Right ventricle myocardium inferior (tissue), 1 donor: ENCODE results near the gene MTMR1. TPM values are rescaled to one million over a fixed set of nuclear protein-coding genes. Genes with fewer than 3 reads are reported as not detected.

Experiments
- ATAC-seq: fragments of 200-7000 bp; cut with Tn5 transposase; one replicate; pipeline ENCODE4 v1.9.1; 2020; ENCODE audit warnings: mild to moderate bottlenecking, moderate library complexity
- DNase-seq: peaks from one replicate; pipeline ENCODE4 v3.0.0; 2021; ENCODE audit errors: missing footprints
- intact Hi-C: fragments of 100-400 bp; cut with DNase I; formaldehyde crosslinking; loops from one replicate; pipeline ENCODE4 v1.11.0; 2022
- total RNA-seq: library from RNA; stranded (reverse); fragmentation: NEBNext Ultra II Directional; extraction: Animal tissue kit (Norgen Biotek cat#: 25700); gene quantifications from one replicate; pipeline ENCODE4 v1.2.1, GENCODE V29; 2021
- donor health status: DM: no; HTN: yes; CAD: no; lungs with severe emphysema.

MTMR1 gene
- total RNA-seq, 1 donor from 2014 or later = 19.4 TPM

- DNase-seq (peak; percentile 88), ATAC-seq (peak; percentile 86)
- intact Hi-C loops = loop anchor here (1.0 to 10.0 kb wide), 3 partner anchors 122 to 310 kb away; partner anchors contain the start of gene CD99L2
Measured at GRCh38 chrX:150772150-150772970, 79.2 kb downstream of the MTMR1 start.

- ATAC-seq (no peak), DNase-seq (peak; percentile 21)
- intact Hi-C loops = loop anchor here (5.0 to 10.0 kb wide), 2 partner anchors 122 to 229 kb away; partner anchors contain the start of gene CD99L2
Measured at GRCh38 chrX:150773117-150773516, 79.9 kb downstream of the MTMR1 start.

- no peak for ATAC-seq
- DNase-seq = no peak
- intact Hi-C loops = loop anchor here (5.0 to 10.0 kb wide), 2 partner anchors 121 to 229 kb away; partner anchors contain the start of gene CD99L2
Measured at GRCh38 chrX:150773634-150774033, 80.4 kb downstream of the MTMR1 start.

DNA sequence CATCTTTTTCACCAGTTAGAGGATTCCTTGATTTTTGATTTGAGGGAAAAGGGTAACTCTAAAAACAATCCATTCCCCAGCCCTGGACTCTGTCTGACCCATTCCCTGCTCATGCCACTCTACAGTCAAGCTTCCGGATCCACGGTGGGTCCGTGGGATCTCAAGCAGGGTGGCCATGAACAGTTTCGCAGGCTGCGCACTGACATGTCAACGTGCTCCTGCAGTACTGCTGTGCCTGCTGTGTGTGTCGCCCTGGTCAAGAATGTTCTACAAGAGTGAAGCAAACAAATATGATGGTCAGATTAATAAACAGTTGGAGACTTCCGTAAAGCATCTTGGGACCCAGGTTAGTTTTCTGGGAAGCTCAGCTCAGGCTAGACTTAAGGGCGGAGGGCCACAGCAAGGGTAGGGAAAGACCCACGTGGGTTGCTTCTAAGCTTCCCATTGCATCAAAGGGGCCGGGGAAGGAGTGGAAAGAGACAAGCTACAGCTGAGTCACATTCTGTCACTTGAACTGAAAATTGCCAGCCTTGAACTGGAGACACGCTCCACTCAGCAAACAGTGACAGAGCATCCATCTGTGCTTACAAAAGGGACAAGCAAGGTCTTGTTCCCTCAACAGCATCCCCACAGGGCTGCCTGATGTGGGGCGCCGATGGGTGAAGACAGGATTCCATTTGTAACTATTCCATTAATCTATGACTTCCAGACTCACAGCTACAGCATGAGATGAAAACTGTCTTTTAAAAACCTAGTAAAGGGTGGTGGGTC lies 81.8 kb downstream of the MTMR1 start:
- DNase-seq = no peak
- intact Hi-C loops = loop anchor here (5.0 to 10.0 kb wide), 2 partner anchors 120 to 227 kb away; partner anchors contain the start of gene CD99L2
- ATAC-seq = no peak

DNA sequence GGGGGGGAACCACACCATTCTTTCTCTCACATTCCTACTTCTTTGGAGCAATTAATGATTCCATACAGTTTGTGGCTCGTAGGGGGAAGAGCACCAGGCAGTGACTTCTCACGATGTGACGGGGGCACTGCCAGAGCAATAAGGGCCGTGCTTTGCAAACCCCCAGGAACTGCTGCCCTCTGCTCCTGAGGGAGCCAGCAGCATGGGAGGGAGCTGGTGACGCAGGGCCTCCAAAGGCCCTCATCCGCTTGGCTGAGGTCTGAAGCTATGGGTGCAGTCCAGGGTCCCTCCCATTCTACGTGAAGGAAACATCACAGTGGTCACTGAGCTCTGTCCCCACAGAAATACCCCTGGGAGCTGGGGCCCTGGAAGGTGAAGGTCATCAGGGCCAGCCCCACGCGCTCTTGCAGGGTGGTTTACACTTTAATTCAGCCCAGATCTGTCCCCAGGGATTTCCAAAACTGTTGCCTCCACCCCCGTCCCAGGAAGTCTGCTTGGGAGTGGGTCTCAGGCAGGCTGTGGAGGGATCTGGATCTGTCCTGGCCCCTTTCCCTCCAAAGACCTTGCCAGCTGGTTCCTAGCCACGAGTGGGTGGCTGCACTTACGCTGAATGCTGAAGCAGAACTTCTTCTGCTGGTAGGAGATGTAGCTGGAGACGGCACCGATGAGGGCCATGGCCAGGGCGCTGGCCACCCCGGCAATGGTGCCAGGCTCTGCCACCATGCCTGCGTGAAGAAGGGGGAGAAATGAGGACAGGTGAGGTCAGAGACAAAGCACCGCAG lies 82.6 kb downstream of the MTMR1 start:
- ATAC-seq (no peak), DNase-seq (no peak)
- intact Hi-C loops = loop anchor here (10.0 kb wide), 1 partner anchor 119 kb away; the partner anchor contains the start of gene CD99L2

GRCh38 chrX:150777328-150777992 lies 84.3 kb downstream of the MTMR1 start:
- intact Hi-C loops = loop anchor here (10.0 kb wide), 1 partner anchor 117 kb away; the partner anchor contains the start of gene CD99L2
- DNase-seq (no peak), ATAC-seq (no peak)

GRCh38 chrX:150779385-150779784 lies 86.2 kb downstream of the MTMR1 start:
- intact Hi-C loops = loop anchor here (10.0 kb wide), 1 partner anchor 115 kb away; the partner anchor contains the start of gene CD99L2
- ATAC-seq (no peak), DNase-seq (no peak)

DNA sequence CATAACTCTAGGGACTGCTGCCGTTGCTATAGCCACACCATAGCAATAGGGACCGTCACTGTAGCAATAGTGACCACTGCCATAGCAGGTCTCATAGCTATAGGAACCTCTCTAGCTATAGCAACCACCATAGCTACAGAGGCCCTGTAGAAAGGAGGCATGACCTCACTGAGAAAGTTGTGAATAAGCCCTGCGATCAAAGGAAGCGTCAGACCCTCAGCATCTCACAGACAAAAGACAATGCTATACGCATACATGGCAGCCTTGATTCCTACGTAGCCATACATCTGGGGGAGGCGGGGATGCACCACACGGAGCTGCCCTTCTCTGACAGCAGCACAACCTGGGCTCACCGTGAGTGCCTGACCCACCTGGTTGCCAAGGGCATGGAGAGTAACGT lies 88.5 kb downstream of the MTMR1 start:
- intact Hi-C loops = no loop called here
- no peak for ATAC-seq
- no peak for DNase-seq

DNA sequence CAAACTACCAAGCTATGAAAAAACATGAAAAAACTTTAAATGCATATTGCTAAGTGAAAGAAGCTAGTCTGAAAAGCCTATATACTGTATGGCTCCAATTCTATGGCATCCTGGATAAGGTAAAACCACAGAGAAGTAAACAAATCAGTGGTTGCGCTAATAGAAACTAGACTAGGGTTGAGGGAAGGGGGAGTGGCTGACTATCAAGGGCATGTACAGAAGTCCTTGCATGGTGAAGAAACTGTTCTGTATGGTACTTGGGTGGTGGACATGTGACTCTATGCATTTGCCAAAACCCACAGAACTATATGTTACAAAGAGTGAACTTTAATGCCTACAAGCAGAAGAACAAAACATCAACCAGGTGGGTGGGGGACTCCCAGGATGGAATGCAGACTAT lies 96.8 kb downstream of the MTMR1 start:
- no peak for ATAC-seq

DNA sequence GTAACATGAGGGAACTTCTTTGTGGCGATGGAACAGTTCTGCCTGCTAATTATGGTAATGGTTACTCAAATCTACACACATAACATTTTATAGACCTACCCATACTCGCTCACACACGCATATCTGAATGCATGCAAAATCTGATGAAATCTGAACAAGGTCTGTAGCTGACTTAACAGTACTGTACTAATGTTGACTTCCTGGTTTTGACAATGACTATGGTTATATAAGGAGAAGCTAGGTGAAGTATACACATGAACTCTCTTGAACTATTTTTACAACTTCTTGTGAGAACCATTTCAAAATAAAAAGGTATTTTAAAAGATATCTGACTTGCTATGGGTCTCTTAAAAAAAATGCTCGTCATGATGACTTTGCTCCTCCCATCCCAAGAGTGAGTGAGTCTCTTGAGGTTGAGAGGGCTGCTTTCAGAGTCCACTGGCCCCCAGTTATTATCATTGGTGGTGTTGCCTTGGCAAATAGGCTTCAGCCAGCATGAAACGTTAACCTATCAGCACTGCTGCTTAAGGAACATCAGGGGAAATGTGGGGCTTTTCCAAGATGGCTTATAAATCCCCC lies 99.8 kb downstream of the MTMR1 start:
- no peak for ATAC-seq
- no peak for DNase-seq

More for the DNA sequence above, 96.8 kb downstream of the MTMR1 start:
- DNase-seq = no peak
- intact Hi-C loops = no loop called here

GRCh38 chrX:150805736-150806135 lies 112.5 kb downstream of the MTMR1 start:
- intact Hi-C loops = no loop called here
- DNase-seq (no peak), ATAC-seq (no peak)

More for the DNA sequence above, 99.8 kb downstream of the MTMR1 start:
- intact Hi-C loops = no loop called here

DNA sequence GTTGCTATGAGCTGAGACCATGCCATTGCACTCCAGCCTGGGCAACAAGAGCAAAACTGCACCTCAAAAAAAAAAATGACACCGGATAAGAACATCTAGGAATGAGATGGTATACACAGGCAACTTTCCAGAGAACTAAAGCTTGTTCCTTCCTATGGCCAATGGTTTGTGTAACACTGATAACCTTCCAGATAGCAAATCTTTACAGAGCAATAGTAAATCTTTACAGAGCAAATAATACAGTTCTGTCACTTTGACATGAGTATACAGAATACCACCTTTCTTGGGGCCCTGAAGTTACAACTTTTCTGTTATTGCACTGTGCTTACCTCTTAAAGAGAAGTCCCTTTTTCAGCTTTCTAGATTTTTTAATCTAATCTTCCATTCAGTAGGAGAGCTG lies 113.6 kb downstream of the MTMR1 start:
- no peak for ATAC-seq
- intact Hi-C loops = no loop called here
- DNase-seq = no peak

DNA sequence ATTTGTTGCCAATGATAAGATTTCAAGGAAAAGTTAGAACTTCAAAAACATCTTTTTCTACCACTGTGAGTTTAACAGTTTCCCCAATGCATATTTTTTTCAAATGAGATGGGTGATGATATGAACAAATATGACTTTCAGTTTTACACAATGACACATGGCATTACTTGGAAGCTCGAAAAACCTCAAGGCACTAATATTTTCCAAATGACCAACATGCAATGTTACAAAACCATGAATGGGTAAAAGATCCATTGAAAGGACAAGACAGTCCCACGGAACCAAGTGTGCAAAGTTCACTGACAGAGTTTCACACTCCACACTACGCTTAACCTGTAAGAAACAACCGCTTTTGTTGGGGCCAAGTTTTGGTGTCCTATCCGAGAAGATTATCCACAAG lies 120.7 kb downstream of the MTMR1 start:
- no peak for DNase-seq
- intact Hi-C loops = no loop called here
- ATAC-seq = no peak

Other genes with a start within 250 kb of the MTMR1 start
- 8.8 TPM for gene MTM1, start 124.8 kb upstream of the MTMR1 start, total RNA-seq
- gene CD99L2, start 205.3 kb downstream of the MTMR1 start, total RNA-seq = 81.4 TPM